Measurements from ENCODE around the gene CIRBP.
"Not testable (repeated sequence)": the region's sequence is repeated elsewhere in the genome, so short reads cannot be mapped to it uniquely, and the experiment has no call there.

The CIRBP gene

GRCh38 chr19:1318678-1319471 is 49.7 kb downstream of the CIRBP start:
- ChIA-PET POLR2A (no interaction called here), CTCF (interaction anchor here (7.6 kb wide), 1 partner anchor 53 kb away, joined by 47 read pairs; no protein-coding TSS in a partner anchor)
- DNase-seq (ENCODE audit: extremely low spot score), result no peak
- no peak for TF ChIP-seq CTCF (IDR thresholded peaks at IDR 0.05; ENCODE audit: control extremely low read depth, extremely low read depth, low read depth, missing control alignments)

- CTCF ChIA-PET, result interaction anchor here (1.3 to 1.4 kb wide), 2 partner anchors 17 to 41 kb away, joined by 3 to 4 read pairs; no protein-coding TSS in a partner anchor
- DNase-seq (ENCODE audit: extremely low spot score); POLR2A ChIA-PET: not testable (repeated sequence)
Measured at GRCh38 chr19:1320282-1320650, 51.1 kb downstream of the CIRBP start.

GRCh38 chr19:1321539-1321938 is 52.4 kb downstream of the CIRBP start:
- ChIA-PET CTCF (interaction anchor here (1.3 kb wide), 1 partner anchor 42 kb away, joined by 3 read pairs; no protein-coding TSS in a partner anchor), POLR2A (no interaction called here)
- TF ChIP-seq CTCF (IDR thresholded peaks at IDR 0.05; ENCODE audit: control extremely low read depth, extremely low read depth, low read depth, missing control alignments), result no peak
- no peak for DNase-seq (ENCODE audit: extremely low spot score)

GRCh38 chr19:1322198-1322981 is 53.3 kb downstream of the CIRBP start:
- POLR2A ChIA-PET, result no interaction called here
- no peak for TF ChIP-seq CTCF (IDR thresholded peaks at IDR 0.05; ENCODE audit: control extremely low read depth, extremely low read depth, low read depth, missing control alignments)
- CTCF ChIA-PET, result no interaction called here
- no peak for DNase-seq (ENCODE audit: extremely low spot score)

- DNase-seq (ENCODE audit: extremely low spot score), result no peak
- TF ChIP-seq CTCF (IDR thresholded peaks at IDR 0.05; ENCODE audit: control extremely low read depth, extremely low read depth, low read depth, missing control alignments), result no peak
- ChIA-PET CTCF (interaction anchor here (1.3 kb wide), 1 partner anchor 11 kb away, joined by 3 read pairs; no protein-coding TSS in a partner anchor), POLR2A (no interaction called here)
Measured at GRCh38 chr19:1324249-1324805, 55.2 kb downstream of the CIRBP start.

Data from GM10248 (cell line).